ENCODE results near the gene GPR68. TPM values are rescaled to one million over a fixed set of nuclear protein-coding genes. Genes with fewer than 3 reads are reported as not detected.

Gene GPR68
- total and polyA plus RNA-seq, 2 experiments from 2014 or later, result 0.19 to 0.35 TPM

- TF ChIP-seq NANOG (IDR thresholded peaks at IDR 0.05; ENCODE audit: borderline replicate concordance) (no peak), CREB1 (CRISPR knock-in tag; IDR thresholded peaks at IDR 0.05; ENCODE audit: low read depth) (no peak), STAT1 (IDR thresholded peaks at IDR 0.05; ENCODE audit: unreplicated experiment) (no peak), ZNF114 (CRISPR knock-in tag; IDR thresholded peaks at IDR 0.05) (no peak), ZNF331 (CRISPR knock-in tag; IDR thresholded peaks at IDR 0.05; ENCODE audit: low read depth) (no peak), EZH2phosphoT487 (IDR thresholded peaks at IDR 0.05; ENCODE audit: unreplicated experiment) (no peak), REST (IDR thresholded peaks at IDR 0.05; ENCODE audit: unreplicated experiment) (no peak)
Measured at GRCh38 chr14:91274796-91275195, 30.3 kb upstream of the GPR68 start (continued).

- Histone ChIP-seq H3K4me2 (no peak overlapping the region), H3K27ac (ENCODE audit: low read depth) (no peak overlapping the region), H3F3A (replicated peaks; ENCODE audit: low read depth) (no peaks in the 10 kb centered on the region), H3K36me3 (ENCODE audit: insufficient read depth) (peaks cover 6% of the 10 kb centered on the region; the same call in 1 of the 2 replicates), H3K4me3 (no peak overlapping the region), H3K9me2 (ENCODE audit: insufficient read depth) (no peaks in the 10 kb centered on the region), H2AFZ (no peak overlapping the region), H3K79me2 (replicated peaks; ENCODE audit: insufficient read depth) (no peaks in the 10 kb centered on the region), H4K20me1 (replicated peaks; ENCODE audit: insufficient read depth) (0 out of 2 replicates have a peak, but pooled peaks cover 4% of the 10 kb centered on the region), H3K4me1 (ENCODE audit: insufficient read depth) (no peaks in the 10 kb centered on the region), H3K27me3 (ENCODE audit: insufficient read depth) (no peaks in the 10 kb centered on the region)
- ATAC-seq, result no peak
- Mint-ChIP-seq H3K27ac (no peak overlapping the region), H3K36me3 (ENCODE audit: low read depth) (peaks cover 27% of the 10 kb centered on the region), H3K4me1 (0 out of 3 replicates have a peak, but pooled peaks cover 2% of the 10 kb centered on the region), H3K9me3 (no peaks in the 10 kb centered on the region; the same call in 2 of the 3 replicates), H3K27me3 (ENCODE audit: insufficient read depth, low read depth, poor library complexity) (peaks cover 6% of the 10 kb centered on the region), H3K4me3 (no peak overlapping the region)
- no peak for DNase-seq (ENCODE audit: low spot score)
- TF ChIP-seq JUNB (IDR thresholded peaks at IDR 0.05; ENCODE audit: unreplicated experiment), result no peak
- no peak for TF ChIP-seq EZH2phosphoT487 (IDR thresholded peaks at IDR 0.05; ENCODE audit: unreplicated experiment)
- TF ChIP-seq EZH2 (IDR thresholded peaks at IDR 0.05; ENCODE audit: low read depth, unreplicated experiment), result no peak
- TF ChIP-seq ZNF462 (CRISPR knock-in tag; IDR thresholded peaks at IDR 0.05), result no peak
- no peak for TF ChIP-seq CREB1 (CRISPR knock-in tag; IDR thresholded peaks at IDR 0.05; ENCODE audit: low read depth)
- TF ChIP-seq STAT1 (IDR thresholded peaks at IDR 0.05; ENCODE audit: unreplicated experiment), result no peak
- TF ChIP-seq ZNF331 (CRISPR knock-in tag; IDR thresholded peaks at IDR 0.05; ENCODE audit: low read depth), result no peak
- TF ChIP-seq ZNF114 (CRISPR knock-in tag; IDR thresholded peaks at IDR 0.05), result no peak
- TF ChIP-seq REST (IDR thresholded peaks at IDR 0.05; ENCODE audit: unreplicated experiment), result no peak
- TF ChIP-seq POLR2AphosphoS5 (IDR thresholded peaks at IDR 0.05; ENCODE audit: low read depth), result no peak
- no peak for TF ChIP-seq NANOG (IDR thresholded peaks at IDR 0.05; ENCODE audit: borderline replicate concordance)
Measured at GRCh38 chr14:91273885-91274273, 29.4 kb upstream of the GPR68 start.

Measured in GM23338 (cell line).